Measurements from ENCODE around the gene TNS2. TPM values are rescaled to one million over a fixed set of nuclear protein-coding genes. Genes with fewer than 3 reads are reported as not detected.
A peak's percentile ranks its signal among the peaks of the same experiment; 100 is the strongest.

The TNS2 gene
- total RNA-seq, 6 donors from 2014 or later, result 99.1 to 703 (median 197) TPM

- Histone ChIP-seq H3K9me3 (no peaks in the 10 kb centered on the region), H3K4me3 (peak overlapping the region; percentile 38 to 74 (median 67)), H3K36me3 (peaks cover 0 to 7% (median 0%) of the 10 kb centered on the region in 4 donors), H3K27ac (peak overlapping the region; percentile 97 to 99 (median 98)), H3K27me3 (no peaks in the 10 kb centered on the region), H3K4me1 (peaks cover 48 to 73% (median 61%) of the 10 kb centered on the region in 4 donors)
- 46 to 67% methylated on average over 1 to 5 of the region's 10 CpGs for WGBS, 2 donors
- peak in 1 of 2 donors; percentile 58 for ATAC-seq (ENCODE audit: low FRiP score in 2 of 2)
- peak; percentile 81 to 88 for DNase-seq
- TF ChIP-seq POLR2AphosphoS5 (IDR thresholded peaks at IDR 0.05) (peak in 1 of 2 donors; percentile 32), POLR2A (IDR thresholded peaks at IDR 0.05) (no peak), CTCF (IDR thresholded peaks at IDR 0.05) (peak in 3 of 6 experiments; percentile 24 to 39 (median 30))
Measured at GRCh38 chr12:53048033-53048779, 1.7 kb upstream of the TNS2 start.

GRCh38 chr12:53048780-53049401 lies 974 bp upstream of the TNS2 start:
- 31 to 34% methylated on average over 4 to 6 of the region's 6 CpGs for WGBS, 2 donors
- H3K4me1 ChIP-seq, result peaks cover 55 to 80% (median 67%) of the 10 kb centered on the region in 4 donors
- TF ChIP-seq CTCF (IDR thresholded peaks at IDR 0.05) (no peak), POLR2A (IDR thresholded peaks at IDR 0.05) (no peak), EP300 (IDR thresholded peaks at IDR 0.05) (no peak), POLR2AphosphoS5 (IDR thresholded peaks at IDR 0.05) (peak; percentile 37 to 41)
- peak overlapping the region; percentile 97 to 99 (median 98) for H3K27ac ChIP-seq
- peak overlapping the region; percentile 66 to 90 (median 71) for H3K4me3 ChIP-seq
- DNase-seq (peak in 1 of 2 donors; percentile 75), ATAC-seq (ENCODE audit: low FRiP score in 2 of 2) (no peak)
- H3K36me3 ChIP-seq, result peaks cover 0 to 10% (median 0%) of the 10 kb centered on the region in 4 donors
- H3K27me3 ChIP-seq, result no peaks in the 10 kb centered on the region
- no peaks in the 10 kb centered on the region for H3K9me3 ChIP-seq

GRCh38 chr12:53050426-53051057 lies 677 bp downstream of the TNS2 start:
- ATAC-seq (ENCODE audit: low FRiP score in 2 of 2), result no peak
- TF ChIP-seq POLR2AphosphoS5 (IDR thresholded peaks at IDR 0.05) (no peak), CTCF (IDR thresholded peaks at IDR 0.05) (no peak), EP300 (IDR thresholded peaks at IDR 0.05) (no peak), POLR2A (IDR thresholded peaks at IDR 0.05) (no peak)
- Histone ChIP-seq H3K36me3 (peaks cover 3 to 18% (median 5%) of the 10 kb centered on the region in 4 donors), H3K27ac (peak overlapping the region; percentile 97 to 99 (median 98)), H3K27me3 (no peaks in the 10 kb centered on the region), H3K4me1 (peaks cover 55 to 83% (median 73%) of the 10 kb centered on the region in 4 donors), H3K4me3 (peak overlapping the region; percentile 66 to 90 (median 71)), H3K9me3 (no peaks in the 10 kb centered on the region)
- no peak for DNase-seq
- 46 to 49% methylated on average over 2 of the region's 2 CpGs for WGBS, 2 donors

- Histone ChIP-seq H3K27ac (peak overlapping the region; percentile 97 to 99 (median 98)), H3K27me3 (no peaks in the 10 kb centered on the region), H3K4me3 (peak overlapping the region; percentile 66 to 90 (median 71)), H3K4me1 (peaks cover 48 to 77% (median 68%) of the 10 kb centered on the region in 4 donors), H3K9me3 (no peaks in the 10 kb centered on the region), H3K36me3 (peaks cover 3 to 25% (median 10%) of the 10 kb centered on the region in 4 donors)
- TF ChIP-seq CTCF (IDR thresholded peaks at IDR 0.05), result peak in 5 of 6 experiments; percentile 18 to 68 (median 51)
- TF ChIP-seq POLR2AphosphoS5 (IDR thresholded peaks at IDR 0.05), result peak; percentile 56 to 85
- peak in 2 of 4 donors; percentile 38 to 42 for TF ChIP-seq EP300 (IDR thresholded peaks at IDR 0.05)
- peak in 2 of 4 donors; percentile 15 to 61 for TF ChIP-seq POLR2A (IDR thresholded peaks at IDR 0.05)
- peak; percentile 0 to 1 for ATAC-seq (ENCODE audit: low FRiP score in 2 of 2)
- WGBS, 2 donors, result 27 to 41% methylated on average over 5 to 11 of the region's 11 CpGs
- peak in 1 of 2 donors; percentile 86 for DNase-seq
Measured at GRCh38 chr12:53051058-53051880, 1.4 kb downstream of the TNS2 start.

Measured in upper lobe of left lung (tissue), 6 donors.